HG03159 (cell line): Measurements from ENCODE around the gene CLEC16A.
A peak's percentile ranks its signal among the peaks of the same experiment; 100 is the strongest.
"Not testable (repeated sequence)": the region's sequence is repeated elsewhere in the genome, so short reads cannot be mapped to it uniquely, and the experiment has no call there.

ENCODE experiments used
- ATAC-seq: cut with Tn5 transposase; IDR thresholded peaks from one replicate; pipeline ENCODE4 v1.9.1; 2021; ENCODE audit warnings: mild to moderate bottlenecking, moderate library complexity; ENCODE audit not compliant: unreplicated experiment

CLEC16A gene

DNA sequence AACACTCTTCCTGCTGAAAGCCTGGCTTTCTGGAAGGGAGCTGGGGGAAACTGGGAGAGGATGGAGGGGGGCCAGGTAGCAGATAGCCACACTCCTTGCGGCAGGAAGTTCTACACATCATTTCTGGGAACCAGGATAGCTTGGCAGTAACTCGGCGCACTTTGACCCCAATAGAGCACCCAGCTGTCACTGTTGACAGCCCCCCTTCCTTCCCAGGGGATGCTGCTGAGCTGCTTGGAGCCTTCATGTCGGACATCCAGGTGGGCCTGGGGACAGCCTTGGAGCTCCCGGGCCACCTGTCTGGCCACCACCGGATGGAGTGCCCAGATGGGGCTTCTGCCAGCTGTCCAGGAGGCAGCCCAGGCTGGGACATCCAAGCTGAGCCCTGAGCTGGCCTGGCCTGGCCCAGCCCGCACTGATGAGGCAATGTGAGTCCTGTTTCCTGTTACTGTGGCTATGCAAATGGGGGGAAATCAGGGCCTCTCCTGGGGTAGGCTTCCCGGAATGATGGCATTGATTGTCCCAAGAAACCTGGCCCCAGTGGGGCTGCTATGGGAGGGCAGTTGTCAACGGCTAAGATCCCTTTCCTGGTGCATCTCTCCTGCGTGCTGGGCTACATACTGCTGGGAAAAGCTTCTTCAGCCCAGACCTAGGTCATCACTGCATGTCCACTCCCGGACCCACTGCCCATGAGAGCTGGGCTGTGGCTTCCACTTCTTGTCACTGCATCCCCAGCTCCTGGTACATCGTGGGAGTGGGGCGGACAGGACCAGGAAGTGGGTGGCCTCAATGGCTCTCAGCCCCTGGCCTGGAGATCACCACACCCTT lies 261.6 kb downstream of the CLEC16A start:
- ATAC-seq, result no peak

GRCh38 chr16:11207646-11208045 lies 263.3 kb downstream of the CLEC16A start:
- no peak for ATAC-seq

DNA sequence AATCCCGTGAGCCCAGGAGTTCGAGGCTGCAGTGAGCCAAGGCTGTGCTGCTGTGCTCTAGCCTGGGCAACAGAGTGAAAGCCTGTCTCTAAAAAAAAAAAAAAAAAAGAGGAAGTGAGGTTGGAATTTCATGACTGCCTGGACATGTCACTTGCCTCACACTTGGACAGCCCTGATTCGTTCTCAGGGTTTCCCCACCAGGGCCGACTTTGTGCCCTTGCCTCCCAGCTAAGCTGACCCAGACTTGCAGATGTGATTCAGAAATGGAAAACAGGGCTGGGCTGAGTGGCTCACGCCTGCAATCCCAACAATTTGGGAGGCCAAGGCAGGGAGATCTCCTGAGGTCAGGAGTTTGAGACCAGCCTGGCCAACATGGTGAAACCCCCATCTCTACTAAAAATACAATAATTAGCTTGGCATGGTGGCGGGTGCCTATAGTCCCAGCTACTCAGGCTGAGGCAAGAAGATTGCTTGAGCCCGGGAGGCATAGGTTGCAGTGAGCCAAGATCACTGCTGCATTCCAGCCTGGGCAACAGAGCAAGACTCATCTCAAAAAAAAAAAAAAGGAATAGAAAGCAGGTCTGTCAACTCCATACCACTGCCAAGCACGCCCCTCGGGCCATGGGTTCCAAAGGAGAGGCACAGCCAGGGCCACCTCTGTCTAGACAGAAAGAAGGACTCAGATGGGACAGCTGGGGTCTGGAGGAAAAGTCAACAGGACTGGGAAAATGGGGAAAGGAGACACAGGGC lies 264.7 kb downstream of the CLEC16A start:
- ATAC-seq, result no peak

GRCh38 chr16:11210260-11210659 lies 265.9 kb downstream of the CLEC16A start:
- ATAC-seq, result no peak

DNA sequence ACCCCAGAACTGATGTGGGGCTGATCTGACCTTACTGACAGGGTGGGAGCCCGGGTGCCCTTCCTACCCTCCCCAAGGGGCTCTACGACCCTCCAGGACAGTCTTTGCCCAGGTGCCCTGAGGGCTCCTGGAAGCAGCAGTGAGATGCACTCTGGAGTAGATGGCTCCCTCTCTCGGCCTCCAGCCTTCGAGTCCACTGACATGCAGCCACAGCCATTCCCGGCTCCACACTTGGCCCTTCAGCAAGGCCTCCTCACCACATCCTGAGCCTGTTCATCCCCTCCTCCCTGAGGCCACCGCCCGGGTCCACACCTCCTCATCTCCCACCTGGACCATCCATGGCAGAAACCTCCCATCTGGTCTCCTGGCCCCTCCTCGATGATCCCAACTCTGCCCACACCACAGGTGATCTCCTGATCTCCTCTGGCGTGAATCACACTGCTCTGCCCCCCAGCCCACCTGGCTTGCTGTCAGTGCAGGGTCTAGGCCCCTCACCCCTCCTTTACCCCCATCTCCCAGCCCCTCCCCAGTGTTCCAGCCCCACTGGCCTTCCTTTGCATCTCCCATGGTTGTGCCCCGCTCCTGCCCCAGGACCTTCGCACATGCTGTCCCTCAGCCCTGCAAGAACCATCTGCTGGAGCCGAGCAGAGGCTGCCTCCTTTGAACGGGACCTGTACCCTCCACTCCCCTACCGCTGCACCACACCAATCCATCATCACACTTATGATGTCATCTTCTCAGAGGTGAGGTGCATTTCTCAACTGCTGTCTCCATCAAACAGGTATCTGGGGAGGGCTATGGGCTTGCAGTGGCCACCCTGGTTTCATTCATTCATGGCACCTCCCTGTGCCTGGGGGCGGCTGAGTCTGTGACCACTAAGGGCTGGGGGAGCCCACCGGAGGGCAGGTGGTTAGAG lies 267.0 kb downstream of the CLEC16A start:
- no peak for ATAC-seq

DNA sequence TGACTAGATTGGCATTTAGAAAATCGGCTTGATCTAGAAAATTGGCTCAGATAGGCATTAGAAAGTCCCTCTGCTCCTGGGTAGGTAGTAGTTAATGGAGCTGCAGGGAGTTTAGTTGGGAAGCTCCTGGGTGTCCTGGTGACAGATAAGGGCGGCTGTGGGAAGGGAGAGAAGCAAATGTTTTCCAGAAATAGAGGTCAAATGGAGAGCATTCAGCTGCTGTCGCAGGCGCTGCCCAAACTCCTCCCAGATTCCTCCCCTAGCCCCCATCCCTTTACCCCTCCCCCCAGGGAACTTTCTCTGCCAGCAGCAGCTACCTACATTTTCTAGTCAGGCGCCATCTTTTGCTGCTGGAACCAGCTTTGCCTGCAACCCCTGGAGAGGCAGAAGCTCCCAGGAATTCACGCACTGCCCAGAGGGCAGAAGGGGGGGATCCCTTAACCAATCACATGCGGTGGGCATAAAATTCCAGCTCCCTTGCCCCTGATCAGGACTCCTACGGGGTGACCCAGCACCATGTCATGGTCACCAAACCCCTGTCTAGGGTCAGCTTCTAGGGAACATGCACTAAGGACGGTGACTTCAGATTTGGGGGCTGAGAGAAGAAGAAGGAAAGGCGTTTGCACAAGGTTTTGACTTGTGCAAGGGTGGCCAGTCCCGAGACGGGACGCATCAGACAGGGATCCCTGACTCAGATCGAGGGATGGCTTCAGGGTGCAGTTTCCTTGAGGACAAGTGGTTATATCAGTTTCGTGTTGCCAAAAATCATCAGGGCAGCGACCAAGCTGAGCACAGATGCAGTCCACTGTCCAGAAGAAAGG lies 267.8 kb downstream of the CLEC16A start:
- ATAC-seq, result no peak

DNA sequence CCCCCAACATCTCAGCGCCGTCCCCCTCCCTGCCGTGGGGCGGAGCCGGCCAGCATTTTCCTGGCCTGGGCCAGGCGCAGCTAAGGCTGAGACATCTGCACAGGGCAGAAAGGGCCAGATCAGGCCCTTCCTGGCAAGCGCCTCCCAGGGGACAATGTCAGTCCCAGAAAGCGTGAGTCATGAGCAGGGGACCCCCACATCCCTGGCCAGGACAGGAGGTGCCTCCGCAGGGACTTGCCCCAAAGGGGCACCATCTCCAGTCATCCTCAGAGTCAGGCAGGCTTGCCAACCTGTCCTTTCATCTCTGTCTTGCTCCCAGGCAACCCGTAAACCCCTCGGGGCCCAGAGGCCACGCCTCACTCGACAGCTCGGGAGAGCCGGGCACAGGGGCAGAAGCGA lies 268.4 kb downstream of the CLEC16A start:
- ATAC-seq, result no peak

GRCh38 chr16:11213373-11213772 lies 269.0 kb downstream of the CLEC16A start:
- no peak for ATAC-seq

DNA sequence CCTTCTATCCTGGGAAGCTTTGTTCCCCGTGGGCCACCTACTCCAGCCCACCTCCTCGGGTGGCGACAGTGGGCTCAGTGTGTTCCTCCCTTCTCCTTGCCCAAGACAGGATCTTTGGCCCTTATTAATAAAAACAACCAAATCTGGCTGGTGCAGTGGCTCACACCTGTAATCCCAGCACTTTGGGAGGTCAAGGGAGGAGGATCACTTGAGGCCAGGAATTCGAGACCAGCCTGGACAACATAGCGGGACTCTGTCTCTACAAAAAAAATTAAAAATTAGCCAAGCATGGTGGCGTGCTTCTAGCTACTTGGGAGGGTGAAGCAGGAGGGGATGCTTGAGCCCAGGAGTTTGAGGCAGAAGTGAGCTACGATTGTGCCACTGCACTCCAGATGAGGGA lies 269.4 kb downstream of the CLEC16A start:
- no peak for ATAC-seq

DNA sequence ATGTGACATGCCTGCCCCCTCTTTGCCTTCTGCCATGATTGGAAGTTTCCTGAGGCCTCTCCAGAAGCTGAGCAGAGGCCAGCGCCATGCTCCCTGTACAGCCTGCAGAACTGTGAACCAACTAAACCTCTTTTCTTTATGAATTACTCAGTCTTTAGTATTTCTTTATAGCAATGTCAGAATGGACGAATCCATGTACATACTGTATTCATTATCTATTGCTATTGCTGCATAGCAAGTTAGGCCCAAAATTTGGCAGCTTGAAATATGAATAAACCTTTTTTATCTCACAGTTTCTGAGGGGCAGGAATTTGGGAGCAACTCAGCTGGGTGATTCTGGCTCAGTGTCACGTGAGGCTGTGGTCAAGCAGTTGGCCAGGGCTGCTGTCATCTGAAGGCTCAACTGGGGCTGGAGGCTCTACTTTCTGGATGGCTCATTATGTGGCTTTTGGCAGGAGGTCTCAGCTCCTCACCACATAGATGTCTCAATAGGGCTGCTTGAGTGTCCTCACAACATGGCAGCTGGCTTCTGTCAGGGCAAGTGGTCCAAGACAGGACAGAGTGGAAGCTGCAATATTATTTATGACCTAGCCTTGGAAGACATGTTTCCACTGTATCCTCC lies 271.7 kb downstream of the CLEC16A start:
- no peak for ATAC-seq

DNA sequence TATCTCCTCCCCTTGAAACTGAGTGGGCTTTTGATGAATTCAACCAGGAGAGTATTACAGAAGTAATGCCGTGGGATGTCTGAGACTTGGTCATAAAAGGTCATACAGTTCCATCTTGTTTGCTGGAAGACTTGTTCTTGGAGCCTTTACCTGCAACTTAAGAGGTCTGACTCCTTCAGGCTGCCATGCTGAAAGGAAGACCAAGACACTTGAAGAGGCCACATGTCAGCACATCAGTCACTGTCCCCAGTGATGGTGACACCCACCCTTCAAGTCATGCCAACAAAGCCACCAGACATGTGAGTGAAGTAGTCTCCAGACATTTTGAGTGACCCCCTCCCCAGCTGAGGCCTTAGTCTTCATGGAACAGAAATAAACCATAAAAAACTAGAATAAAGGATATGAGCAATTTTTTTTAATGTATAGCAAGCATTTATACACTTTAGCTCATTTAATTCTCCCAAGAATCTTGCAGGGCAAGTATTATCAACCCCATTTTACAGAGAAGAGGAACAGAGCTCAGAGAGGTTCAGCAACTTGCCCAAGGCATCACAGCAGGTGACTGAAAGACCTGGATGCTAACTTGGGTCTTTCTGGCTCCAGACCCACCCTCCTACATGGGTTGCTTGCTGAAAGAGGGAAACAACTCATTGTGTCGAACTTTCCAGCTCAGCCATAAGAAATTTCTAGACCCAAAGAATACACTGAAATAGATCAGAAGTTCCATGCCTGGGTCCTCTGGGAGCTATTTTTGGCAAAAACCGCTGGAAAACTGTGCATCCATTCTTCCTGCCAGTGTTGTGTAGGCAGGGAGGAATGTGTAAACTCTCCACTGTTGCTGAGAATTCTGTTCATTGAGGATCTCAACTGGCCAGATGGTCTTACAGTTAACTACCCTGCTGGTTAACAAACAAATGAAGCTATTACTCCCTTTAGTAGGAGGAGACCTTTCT lies 273.6 kb downstream of the CLEC16A start:
- ATAC-seq, result no peak

DNA sequence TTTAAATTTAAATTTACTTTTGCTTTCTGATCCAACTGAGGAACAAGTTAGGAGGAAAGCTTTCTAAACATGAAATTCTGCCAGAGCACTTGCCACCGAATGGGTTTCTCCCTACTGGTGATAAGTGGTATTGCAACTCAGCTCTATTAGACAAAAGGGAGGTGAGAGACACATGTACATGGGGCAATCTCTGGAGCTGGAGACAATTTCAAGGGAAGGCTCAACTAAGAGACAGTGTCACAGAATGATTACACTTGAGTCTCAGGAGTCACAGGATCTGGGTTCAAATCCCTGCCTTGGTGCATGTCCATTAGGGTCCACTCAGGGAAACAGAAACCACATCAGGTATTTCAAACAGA lies 274.2 kb downstream of the CLEC16A start:
- ATAC-seq, result no peak

- no peak for ATAC-seq
Observed at GRCh38 chr16:11219178-11219577, 274.8 kb downstream of the CLEC16A start.

DNA sequence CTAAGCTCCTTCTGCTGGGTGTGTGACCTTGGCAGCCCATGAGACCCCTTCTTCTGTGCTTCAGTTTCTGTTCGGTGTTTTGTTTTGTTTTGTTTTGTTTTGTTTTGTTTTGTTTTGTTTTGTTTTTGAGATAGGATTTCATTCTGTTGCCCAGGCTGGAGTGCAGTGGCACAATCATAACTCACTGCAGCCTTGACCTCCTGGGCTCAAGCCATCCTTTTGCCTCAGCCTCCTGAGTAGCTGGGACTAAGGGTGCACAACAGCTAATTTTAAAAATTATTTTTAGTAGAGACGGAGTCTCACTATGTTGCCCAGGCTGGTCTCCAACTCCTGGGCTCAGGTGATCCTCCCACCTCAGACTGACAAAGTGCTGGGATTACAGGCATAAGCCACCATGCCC lies 276.1 kb downstream of the CLEC16A start:
- ATAC-seq, result not testable (repeated sequence)

DNA sequence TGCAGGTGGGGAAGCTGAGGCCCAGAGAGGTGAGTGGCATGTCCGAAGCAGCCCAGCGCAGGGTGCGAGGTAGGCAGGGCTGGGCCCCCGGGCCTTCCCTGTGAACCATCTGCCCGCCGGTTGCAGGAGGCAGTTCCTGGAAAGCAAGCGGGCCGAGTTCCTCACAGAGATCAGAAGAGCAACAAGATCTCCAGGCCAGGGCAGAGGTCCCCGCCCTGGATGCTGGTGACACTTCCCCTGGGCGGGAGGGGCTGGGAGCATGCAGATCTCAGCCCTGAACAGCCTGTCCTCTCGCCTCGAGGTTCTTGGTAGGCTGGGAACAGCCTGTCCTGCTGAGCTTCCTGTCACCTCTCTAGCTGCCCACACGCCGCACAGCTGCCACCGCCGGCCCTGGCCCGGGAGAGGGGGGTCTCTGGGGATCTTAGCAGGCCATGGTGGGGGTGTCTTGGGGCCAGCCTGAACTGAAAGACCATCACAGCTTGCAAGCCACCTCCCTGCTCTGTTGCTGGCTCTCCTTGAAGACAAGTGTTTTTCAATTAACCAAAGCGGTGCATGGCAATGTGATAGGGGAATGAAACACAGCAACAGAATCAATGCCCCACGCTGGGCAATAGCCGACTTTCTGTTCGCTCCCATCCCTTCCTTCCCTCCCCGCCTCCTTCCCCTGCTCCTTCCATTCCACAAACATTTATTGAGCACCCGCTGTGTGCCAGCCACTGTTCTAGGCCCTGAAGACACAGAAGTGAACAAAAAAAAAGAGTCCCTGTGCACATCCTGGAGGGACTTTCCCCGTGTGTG lies 279.9 kb downstream of the CLEC16A start:
- peak; percentile 37 for ATAC-seq

- ATAC-seq, result peak; percentile 81
Observed at GRCh38 chr16:11224894-11225676, 280.7 kb downstream of the CLEC16A start.
